GM12875 (cell line): ENCODE measurements around the gene BPI.

Source experiments
- H3K4me3 ChIP-seq: one replicate; pipeline ENCODE4 v1.5.1; 2011; ENCODE audit warnings: low read depth, low read length, control low read depth
- TF ChIP-seq, protein P1 (sequence below): IDR thresholded peaks from 2 replicates; pipeline ENCODE4 v1.5.1; 2011; ENCODE audit warnings: low read depth, mild to moderate bottlenecking, control low read depth, inconsistent platforms, low read length, moderate library complexity, borderline replicate concordance; ENCODE audit not compliant: insufficient read depth

The BPI gene

DNA sequence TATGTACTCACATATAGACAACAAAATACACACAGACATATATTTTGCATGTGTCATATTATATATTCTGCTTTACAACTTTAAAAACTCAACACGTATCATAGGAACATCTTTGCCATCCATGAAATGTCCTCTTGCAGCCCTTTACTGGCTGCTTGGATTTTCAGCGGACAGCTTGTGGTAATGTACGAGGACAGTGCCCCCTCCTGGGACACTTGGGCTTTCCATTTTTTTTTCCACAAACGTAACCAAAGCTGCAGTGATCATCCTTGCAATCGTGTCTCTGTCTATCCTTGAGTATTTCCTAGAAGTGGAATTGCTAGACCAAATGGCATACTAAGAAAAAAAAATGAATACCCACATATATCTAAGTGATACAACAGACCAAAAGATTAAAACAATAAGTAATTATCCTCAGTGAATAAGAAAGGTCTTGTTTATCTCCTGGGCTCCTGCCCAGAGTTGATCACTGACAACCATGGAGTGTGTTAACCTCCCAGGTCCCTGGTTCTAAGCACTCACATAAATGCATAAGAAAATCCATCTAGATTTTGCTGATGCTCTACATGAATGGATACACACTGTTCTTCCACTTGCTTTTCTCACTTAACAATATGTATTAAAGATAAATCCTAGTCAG lies 18.1 kb downstream of the BPI start:
- no peak overlapping the region for H3K4me3 ChIP-seq
- TF ChIP-seq, protein P1, sequence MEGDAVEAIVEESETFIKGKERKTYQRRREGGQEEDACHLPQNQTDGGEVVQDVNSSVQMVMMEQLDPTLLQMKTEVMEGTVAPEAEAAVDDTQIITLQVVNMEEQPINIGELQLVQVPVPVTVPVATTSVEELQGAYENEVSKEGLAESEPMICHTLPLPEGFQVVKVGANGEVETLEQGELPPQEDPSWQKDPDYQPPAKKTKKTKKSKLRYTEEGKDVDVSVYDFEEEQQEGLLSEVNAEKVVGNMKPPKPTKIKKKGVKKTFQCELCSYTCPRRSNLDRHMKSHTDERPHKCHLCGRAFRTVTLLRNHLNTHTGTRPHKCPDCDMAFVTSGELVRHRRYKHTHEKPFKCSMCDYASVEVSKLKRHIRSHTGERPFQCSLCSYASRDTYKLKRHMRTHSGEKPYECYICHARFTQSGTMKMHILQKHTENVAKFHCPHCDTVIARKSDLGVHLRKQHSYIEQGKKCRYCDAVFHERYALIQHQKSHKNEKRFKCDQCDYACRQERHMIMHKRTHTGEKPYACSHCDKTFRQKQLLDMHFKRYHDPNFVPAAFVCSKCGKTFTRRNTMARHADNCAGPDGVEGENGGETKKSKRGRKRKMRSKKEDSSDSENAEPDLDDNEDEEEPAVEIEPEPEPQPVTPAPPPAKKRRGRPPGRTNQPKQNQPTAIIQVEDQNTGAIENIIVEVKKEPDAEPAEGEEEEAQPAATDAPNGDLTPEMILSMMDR: peak; percentile 40; the same call in 1 of the 2 replicates

DNA sequence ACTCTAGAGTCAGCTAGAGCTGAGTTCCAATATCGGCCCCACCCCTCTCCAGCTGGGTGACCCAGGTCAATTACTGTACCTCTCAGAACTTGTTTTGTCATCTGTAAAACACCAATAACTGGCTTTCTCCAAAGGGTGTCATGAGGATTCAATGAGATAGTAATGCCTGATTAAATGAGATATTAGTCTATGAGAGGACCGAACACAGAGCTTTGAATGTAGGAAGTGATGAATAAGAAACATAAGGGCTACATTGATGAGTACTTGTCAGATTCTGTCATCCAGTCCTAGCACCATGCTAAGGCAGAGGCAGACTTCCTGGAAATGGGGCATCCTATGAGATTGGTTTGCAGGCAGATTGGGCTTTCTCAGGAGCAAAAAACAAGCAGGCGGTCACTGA lies 20.2 kb downstream of the BPI start:
- TF ChIP-seq, protein P1: no peak
- H3K4me3 ChIP-seq: no peak overlapping the region

DNA sequence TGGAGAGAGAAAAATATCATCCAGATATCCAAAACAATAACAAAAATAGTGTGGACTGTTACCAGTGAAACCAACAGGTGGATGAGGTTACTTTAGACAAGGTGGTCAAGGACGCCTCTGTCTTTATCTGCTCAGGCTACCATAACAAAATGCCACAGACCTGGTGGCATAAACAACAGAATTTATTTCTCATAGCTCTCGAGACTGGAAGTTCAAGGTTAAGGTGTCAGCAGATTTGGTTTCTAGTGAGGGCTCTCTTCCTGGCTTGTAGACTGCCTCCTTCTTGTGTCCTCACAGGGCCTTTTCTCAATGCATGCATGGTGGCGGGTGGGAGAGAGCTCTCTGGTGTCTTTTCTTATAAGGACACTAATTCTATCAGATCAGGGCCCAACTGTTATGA lies 21.2 kb downstream of the BPI start:
- TF ChIP-seq, protein P1: no peak
- no peak overlapping the region for H3K4me3 ChIP-seq

GRCh38 chr20:38325905-38326304 lies 21.9 kb downstream of the BPI start:
- TF ChIP-seq, protein P1: no peak
- no peak overlapping the region for H3K4me3 ChIP-seq

DNA sequence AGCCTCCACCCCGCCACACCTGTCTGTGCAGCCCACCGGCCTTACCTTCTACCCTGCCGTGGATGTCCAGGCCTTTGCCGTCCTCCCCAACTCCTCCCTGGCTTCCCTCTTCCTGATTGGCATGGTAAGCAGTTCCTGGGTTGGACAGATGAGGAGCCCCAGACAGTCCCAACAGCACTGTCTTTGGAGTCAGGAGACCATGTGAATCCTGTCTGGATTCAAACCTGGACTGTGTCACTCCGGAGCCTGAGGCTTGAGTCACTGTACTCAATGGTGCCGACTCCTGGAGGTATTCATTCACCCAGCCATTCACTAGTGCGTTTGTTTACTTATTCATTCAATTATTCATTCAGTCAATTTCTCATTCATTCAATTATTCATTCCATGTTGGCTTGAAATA lies 22.4 kb downstream of the BPI start:
- no peak overlapping the region for H3K4me3 ChIP-seq
- TF ChIP-seq, protein P1: no peak

- TF ChIP-seq, protein P1: no peak
Measured at GRCh38 chr20:38330638-38331037, 26.7 kb downstream of the BPI start.

DNA sequence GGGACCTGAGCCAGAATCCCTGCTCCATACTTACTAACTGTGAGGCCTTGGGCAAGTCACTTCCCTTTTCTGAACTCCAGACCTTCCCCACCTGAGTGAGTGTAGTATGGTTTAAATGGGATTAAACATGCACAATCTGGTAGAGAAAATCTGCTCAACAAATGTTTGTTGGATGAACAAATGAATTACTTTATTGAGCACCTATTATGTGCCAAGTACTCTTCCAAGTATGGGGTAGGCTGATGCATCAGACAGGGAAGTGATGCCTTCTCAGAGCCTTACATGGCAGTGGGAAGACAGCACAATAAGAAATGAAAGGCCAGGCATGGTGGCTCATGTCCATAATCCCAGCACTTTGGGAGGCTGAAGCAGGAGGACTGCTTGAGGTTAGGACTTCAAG lies 27.3 kb downstream of the BPI start:
- TF ChIP-seq, protein P1: no peak
- H3K4me3 ChIP-seq: no peak overlapping the region

More at GRCh38 chr20:38330638-38331037, 26.7 kb downstream of the BPI start:
- H3K4me3 ChIP-seq: no peak overlapping the region
